Kidney (tissue), 14 donors: ENCODE data around the gene NOC4L. TPM values are rescaled to one million over a fixed set of nuclear protein-coding genes. Genes with fewer than 3 reads are reported as not detected.

Source experiments
- DNase-seq, 5 donors: peaks; one replicate each; pipeline ENCODE4 v3.0.0-alpha.2; 2013 to 2020
- FAIRE-seq: peaks from 2 replicates; lab custom pipeline; 2012; peaks lifted over from hg19 to GRCh38; lab: Jason Lieb, UNC
- H3K27ac ChIP-seq, 2 donors: one replicate each; pipeline ENCODE4 v1.7.0; 2013; ENCODE audit warnings: low read depth in 2 of 2, low read length in 2 of 2, inconsistent platforms in 1 of 2
- H3K27me3 ChIP-seq: one replicate; pipeline ENCODE4 v1.7.1; 2013; ENCODE audit warnings: low read length, inconsistent platforms; ENCODE audit not compliant: control insufficient read depth, insufficient read depth
- H3K36me3 ChIP-seq, 3 donors: one replicate each; pipeline versions ENCODE4 v1.7.0 to v1.7.1; 2013; ENCODE audit warnings: low read length in 3 of 3, control low read depth in 1 of 3, inconsistent platforms in 1 of 3; ENCODE audit not compliant: insufficient read depth in 3 of 3, control insufficient read depth in 2 of 3
- H3K4me1 ChIP-seq, 3 donors: one replicate each; pipeline versions ENCODE4 v1.7.0 to v1.7.1; 2013; ENCODE audit warnings: low read length in 3 of 3, inconsistent platforms in 1 of 3, low read depth in 1 of 3; ENCODE audit not compliant: control insufficient read depth in 2 of 3, insufficient read depth in 2 of 3
- H3K4me3 ChIP-seq, 3 donors: one replicate each; pipeline versions ENCODE4 v1.7.0 to v1.8.1; 2013; ENCODE audit warnings: low read length in 3 of 3, control low read depth in 1 of 3, inconsistent platforms in 1 of 3
- H3K9ac ChIP-seq, 3 donors: one replicate each; pipeline versions ENCODE4 v1.7.0 to v1.7.1; 2013; ENCODE audit warnings: low read length in 3 of 3, control low read depth in 1 of 3, inconsistent platforms in 1 of 3
- H3K9me3 ChIP-seq, 3 donors: one replicate each; pipeline versions ENCODE4 v1.7.0 to v1.7.1; 2013; ENCODE audit warnings: low read length in 3 of 3, control low read depth in 1 of 3, inconsistent platforms in 1 of 3; ENCODE audit not compliant: control insufficient read depth in 2 of 3, insufficient read depth in 1 of 3
- intact Hi-C: fragments of 100-400 bp; cut with DNase I; formaldehyde crosslinking; loops from one replicate; pipeline ENCODE4 v1.11.1; 2022
- polyA plus RNA-seq: library from polyadenylated mRNA; stranded (reverse); fragments of 350-450 nt; fragmentation: Illumina TruSeq; extraction: RNeasy Lipid Tissue Mini Kit (QIAGEN cat#74804); gene quantifications from one replicate; pipeline ENCODE4 v1.2.3, GENCODE V29; 2014; ENCODE audit warnings: low read depth, low replicate concordance; ENCODE audit not compliant: insufficient read depth
- total RNA-seq: library from RNA; stranded (reverse); fragmentation: NEBNext Ultra II Directional; extraction: Animal tissue kit (Norgen Biotek cat#: 25700); gene quantifications from one replicate; pipeline ENCODE4 v1.2.1, GENCODE V29; 2021
- TF ChIP-seq, protein P1 (sequence below): IDR thresholded peaks from 3 replicates; pipeline ENCODE4 v1.5.1; 2012; ENCODE audit warnings: mild to moderate bottlenecking, moderate library complexity, borderline replicate concordance; ENCODE audit not compliant: insufficient read depth; ENCODE audit errors: extremely low read depth
- donor health status: control.
- donor health status: control.
- donor health status: control.
- donor health status: control.
- donor health status: control.
- donor health status: DM: yes; HTN: yes; CAD: no.
- donor health status: Normal renal cell carcinoma (clear cell type).

The NOC4L gene
- total and polyA plus RNA-seq, 2 donors from 2014 or later, result 20.0 to 22.3 TPM

DNA sequence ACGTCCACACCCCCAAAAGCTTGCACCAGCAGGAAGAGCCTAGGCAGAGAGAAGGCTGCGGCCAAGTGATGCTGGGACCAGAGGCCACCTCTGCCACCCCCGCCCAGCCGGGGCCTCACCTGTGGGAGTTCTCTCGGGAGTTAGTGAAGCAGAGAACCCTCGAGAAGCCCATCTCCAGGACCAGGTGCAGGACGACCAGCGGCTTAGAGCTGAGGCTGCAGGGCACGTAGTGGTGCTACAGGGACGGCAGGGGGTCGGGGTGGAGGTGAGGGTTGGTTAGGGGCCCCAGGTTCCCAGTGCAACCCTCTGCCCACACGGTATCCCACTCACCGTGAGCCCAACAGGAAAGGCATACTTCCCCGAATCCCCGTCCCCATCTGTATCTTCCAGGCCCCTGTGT lies 3.8 kb upstream of the NOC4L start:
- no peak overlapping the region for H3K4me3 ChIP-seq
- FAIRE-seq (no peak), DNase-seq (no peak)
- no peaks in the 10 kb centered on the region for H3K9me3 ChIP-seq
- TF ChIP-seq, protein P1, sequence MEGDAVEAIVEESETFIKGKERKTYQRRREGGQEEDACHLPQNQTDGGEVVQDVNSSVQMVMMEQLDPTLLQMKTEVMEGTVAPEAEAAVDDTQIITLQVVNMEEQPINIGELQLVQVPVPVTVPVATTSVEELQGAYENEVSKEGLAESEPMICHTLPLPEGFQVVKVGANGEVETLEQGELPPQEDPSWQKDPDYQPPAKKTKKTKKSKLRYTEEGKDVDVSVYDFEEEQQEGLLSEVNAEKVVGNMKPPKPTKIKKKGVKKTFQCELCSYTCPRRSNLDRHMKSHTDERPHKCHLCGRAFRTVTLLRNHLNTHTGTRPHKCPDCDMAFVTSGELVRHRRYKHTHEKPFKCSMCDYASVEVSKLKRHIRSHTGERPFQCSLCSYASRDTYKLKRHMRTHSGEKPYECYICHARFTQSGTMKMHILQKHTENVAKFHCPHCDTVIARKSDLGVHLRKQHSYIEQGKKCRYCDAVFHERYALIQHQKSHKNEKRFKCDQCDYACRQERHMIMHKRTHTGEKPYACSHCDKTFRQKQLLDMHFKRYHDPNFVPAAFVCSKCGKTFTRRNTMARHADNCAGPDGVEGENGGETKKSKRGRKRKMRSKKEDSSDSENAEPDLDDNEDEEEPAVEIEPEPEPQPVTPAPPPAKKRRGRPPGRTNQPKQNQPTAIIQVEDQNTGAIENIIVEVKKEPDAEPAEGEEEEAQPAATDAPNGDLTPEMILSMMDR, result no peak
- H3K27me3 ChIP-seq, result no peaks in the 10 kb centered on the region
- H3K4me1 ChIP-seq, result peaks cover 0 to 20% (median 0%) of the 10 kb centered on the region in 3 donors
- intact Hi-C loops, result no loop called here
- no peak overlapping the region for H3K27ac ChIP-seq
- H3K9ac ChIP-seq, result no peak overlapping the region
- H3K36me3 ChIP-seq, result peaks cover 2 to 23% (median 13%) of the 10 kb centered on the region in 3 donors

DNA sequence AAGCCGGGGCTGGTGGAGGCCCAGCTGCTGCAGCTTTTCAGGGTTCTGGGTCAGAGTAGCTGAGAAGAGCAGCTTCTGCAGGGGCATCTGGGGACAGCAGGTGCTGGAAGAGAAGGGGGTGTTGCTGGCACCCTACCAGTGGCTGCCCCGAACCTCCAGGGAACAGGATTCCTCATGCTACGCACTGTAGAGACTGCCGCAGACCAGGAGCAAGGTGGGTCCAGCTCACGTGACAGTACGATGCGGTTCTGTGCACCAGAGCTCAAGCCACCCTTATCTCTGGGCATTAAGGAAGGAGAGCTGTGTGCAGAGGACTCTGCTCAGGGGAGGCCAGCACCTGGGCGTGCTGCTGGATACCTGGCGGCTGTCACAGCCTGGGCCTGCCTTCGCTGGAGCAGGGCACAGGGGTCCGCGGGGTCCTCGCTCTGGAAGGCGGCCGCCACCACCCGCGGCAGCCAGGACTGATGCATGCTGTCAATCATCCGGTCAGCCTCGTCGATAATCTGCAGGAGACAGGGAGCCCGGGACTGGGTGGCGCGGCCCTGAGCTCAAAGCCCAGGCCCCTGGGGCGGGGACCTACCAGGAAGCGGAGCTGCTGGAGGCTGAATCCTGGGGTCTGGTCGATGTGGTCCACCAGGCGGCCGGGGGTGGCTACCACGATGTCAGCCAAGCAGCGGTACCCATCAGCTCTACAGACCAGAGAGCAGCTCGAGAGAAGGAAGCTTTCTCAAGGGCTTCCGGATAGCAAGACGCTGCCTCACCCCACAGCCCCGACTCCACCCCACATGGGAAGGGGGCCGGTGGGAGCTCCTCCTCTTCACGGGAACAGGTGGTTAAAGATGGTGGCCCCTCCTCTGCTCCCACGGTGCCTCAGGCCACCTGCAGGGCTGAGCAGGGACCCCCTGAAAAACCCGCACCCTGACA lies 3.1 kb upstream of the NOC4L start:
- peaks cover 2 to 23% (median 13%) of the 10 kb centered on the region in 3 donors for H3K36me3 ChIP-seq
- H3K27me3 ChIP-seq, result no peaks in the 10 kb centered on the region
- TF ChIP-seq, protein P1, result no peak
- H3K9me3 ChIP-seq, result no peaks in the 10 kb centered on the region
- no peak overlapping the region for H3K9ac ChIP-seq
- H3K4me1 ChIP-seq, result peaks cover 0 to 22% (median 0%) of the 10 kb centered on the region in 3 donors
- no peak overlapping the region for H3K27ac ChIP-seq
- no peak overlapping the region for H3K4me3 ChIP-seq
- intact Hi-C loops, result no loop called here
- no peak for DNase-seq
- no peak for FAIRE-seq

DNA sequence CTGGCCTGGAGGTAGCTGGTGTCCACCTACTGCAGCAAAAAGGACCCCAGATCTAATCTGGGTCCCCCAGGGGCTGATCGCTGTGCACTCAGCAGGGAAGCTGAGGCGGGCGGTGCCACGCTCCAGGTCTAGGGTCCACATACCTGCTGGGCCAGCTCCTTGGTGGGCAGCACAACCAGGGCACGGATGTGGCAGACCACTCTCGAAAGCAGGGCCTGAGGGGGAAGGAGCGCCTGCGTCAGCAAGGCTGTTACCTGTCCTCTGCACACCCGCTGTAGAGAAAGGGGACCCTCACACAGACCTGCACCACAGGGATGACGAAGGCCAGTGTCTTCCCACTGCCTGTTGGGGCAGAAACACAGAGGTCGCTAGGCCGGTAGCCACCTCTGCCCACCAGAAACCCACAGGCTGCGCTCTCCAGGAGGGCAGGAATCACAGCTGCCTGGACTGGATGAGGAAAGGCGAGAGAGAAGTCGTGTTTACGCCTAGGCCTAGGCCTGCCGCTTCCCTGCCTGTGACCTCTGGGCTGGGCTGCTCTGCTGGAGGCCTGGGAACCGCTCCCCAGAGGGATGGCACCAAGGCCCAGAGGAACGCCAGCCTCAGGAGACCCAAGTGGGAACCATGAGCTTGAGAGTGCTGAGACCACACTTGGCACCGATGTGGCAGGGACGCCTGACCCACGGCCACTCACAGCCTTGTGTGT lies 2.1 kb upstream of the NOC4L start:
- Histone ChIP-seq H3K4me1 (peaks cover 0 to 22% (median 0%) of the 10 kb centered on the region in 3 donors), H3K9me3 (no peaks in the 10 kb centered on the region), H3K9ac (no peak overlapping the region), H3K27ac (no peak overlapping the region), H3K27me3 (no peaks in the 10 kb centered on the region), H3K4me3 (no peak overlapping the region), H3K36me3 (peaks cover 2 to 23% (median 13%) of the 10 kb centered on the region in 3 donors)
- FAIRE-seq, result no peak
- peak in 1 of 5 donors; percentile 40 for DNase-seq
- intact Hi-C loops, result no loop called here
- TF ChIP-seq, protein P1, result no peak
